K562 (cell line): ENCODE data around the gene PRDM1. TPM values are rescaled to one million over a fixed set of nuclear protein-coding genes. Genes with fewer than 3 reads are reported as not detected.

Source experiments
- ATAC-seq: fragments of 200-7000 bp; cut with Tn5 transposase; 3 replicates; pipeline ENCODE4 v1.9.1; 2020; ENCODE audit warnings: moderate library complexity
- BruUV-seq: library from RNA; stranded (reverse); fragments of 400-500 nt; replicated peaks from 2 replicates; lab custom pipeline; 2021; lab: Mats Ljungman, UMichigan
- CTCF ChIA-PET: fragments of 300-600 bp; formaldehyde crosslinking; extraction: SDS; loops from one replicate; lab custom pipeline; 2021; ENCODE audit warnings: low intra/inter-chr PET ratio; lab: Yijun Ruan, JAX
- POLR2A ChIA-PET: fragments of 300-600, 350-650 bp; sonication (Branson Sonifier 250); formaldehyde crosslinking; extraction: SDS; loops from one replicate; lab custom pipeline; 2021; ENCODE audit warnings: antibody characterized with exemption, inconsistent platforms; lab: Yijun Ruan, JAX
- DNase-seq, 4 experiments: peaks; one replicate each; pipeline versions ENCODE4 v3.0.0 to v3.0.0-alpha.2; 2011 to 2018; ENCODE audit warnings: low spot score in 3 of 4, mixed read lengths in 3 of 4; ENCODE audit errors: extremely low read depth in 1 of 4
- FAIRE-seq: peaks from 2 replicates; lab custom pipeline; 2011; peaks lifted over from hg19 to GRCh38; lab: Jason Lieb, UNC
- H2AFZ ChIP-seq: 2 replicates; pipeline ENCODE4 v1.6.0; 2011; ENCODE audit warnings: low read depth, low read length, control low read depth, inconsistent platforms
- H3K27ac ChIP-seq: fragments of 200-600 bp; 3 replicates; pipeline ENCODE4 v1.8.0; 2011; ENCODE audit warnings: low read depth, mild to moderate bottlenecking, control low read depth, inconsistent platforms, low read length, moderate library complexity, mixed read lengths; ENCODE audit errors: extremely low read depth
- H3K27me3 ChIP-seq, 2 experiments: fragments of 300-600 bp in 1 of 2; 2 replicates in 1 of 2; 3 replicates in 1 of 2; pipeline versions ENCODE4 v1.6.0 to v1.8.0; 2011; ENCODE audit warnings: inconsistent platforms in 2 of 2, low read length in 2 of 2, mild to moderate bottlenecking in 1 of 2, mixed read lengths in 1 of 2, moderate library complexity in 1 of 2; ENCODE audit not compliant: control insufficient read depth in 2 of 2, insufficient read depth in 2 of 2
- H3K36me3 ChIP-seq: fragments of 300-600 bp; 3 replicates; pipeline ENCODE4 v1.8.0; 2011; ENCODE audit warnings: mild to moderate bottlenecking, low read length, inconsistent platforms; ENCODE audit not compliant: control insufficient read depth, insufficient read depth
- H3K4me1 ChIP-seq, 2 experiments: fragments of 200-600 bp in 1 of 2; replicated peaks in 1 of 2; 2 replicates in 1 of 2; 3 replicates in 1 of 2; pipeline versions ENCODE4 v1.5.1 to v1.8.0; 2011; ENCODE audit warnings: inconsistent platforms in 2 of 2, low read length in 2 of 2, mild to moderate bottlenecking in 1 of 2, mixed read lengths in 1 of 2, moderate library complexity in 1 of 2; ENCODE audit not compliant: control insufficient read depth in 2 of 2, insufficient read depth in 2 of 2
- H3K4me2 ChIP-seq: 2 replicates; pipeline ENCODE4 v1.6.1; 2011; ENCODE audit warnings: low read length, control low read depth, inconsistent platforms, mixed read lengths; ENCODE audit not compliant: insufficient read depth
- H3K4me3 ChIP-seq: fragments of 200-600 bp; sonication (generic), shearing (Covaris generic); 2 replicates; pipeline ENCODE4 v1.5.1; 2016; ENCODE audit warnings: control low read depth, inconsistent platforms
- H3K79me2 ChIP-seq: fragments of 200-600 bp; 3 replicates; pipeline ENCODE4 v1.8.0; 2011; ENCODE audit warnings: low read length, inconsistent platforms; ENCODE audit not compliant: control insufficient read depth, insufficient read depth
- H3K9ac ChIP-seq, 2 experiments: 2 replicates each; pipeline versions ENCODE4 v1.6.0 to v1.6.1; 2011; ENCODE audit warnings: low read depth in 2 of 2, low read length in 2 of 2, control low read depth in 1 of 2, inconsistent platforms in 1 of 2, mild to moderate bottlenecking in 1 of 2, mixed read lengths in 1 of 2; ENCODE audit not compliant: insufficient read depth in 1 of 2
- H3K9me1 ChIP-seq: one replicate; pipeline ENCODE4 v1.6.0; 2011; ENCODE audit warnings: inconsistent platforms, mild to moderate bottlenecking, low read length, moderate library complexity; ENCODE audit not compliant: control insufficient read depth, insufficient read depth
- H3K9me3 ChIP-seq: replicated peaks from 2 replicates; pipeline ENCODE4 v1.5.1; 2011; ENCODE audit warnings: low read depth, low read length, inconsistent platforms; ENCODE audit not compliant: control insufficient read depth, insufficient read depth
- H4K20me1 ChIP-seq: replicated peaks from 2 replicates; pipeline ENCODE4 v1.6.1; 2011; ENCODE audit warnings: low read length, inconsistent platforms, mixed read lengths; ENCODE audit not compliant: control insufficient read depth, insufficient read depth
- CREM ChIP-seq: IDR thresholded peaks from 2 replicates; pipeline ENCODE4 v1.6.1; 2014; ENCODE audit warnings: antibody characterized with exemption, low read depth
- ETV5 ChIP-seq: sonication (generic); formaldehyde crosslinking; IDR thresholded peaks from 2 replicates; pipeline ENCODE4 v1.4.0; 2020; ENCODE audit warnings: low read depth, mild to moderate bottlenecking, missing genetic modification reagents
- FOSL1 ChIP-seq: fragments of 200-800 bp; sonication (Bioruptor generic); conservative IDR thresholded peaks from 2 replicates; pipeline ENCODE4 v1.6.1; 2016; ENCODE audit warnings: missing genetic modification characterization, missing compliant biosample characterization
- KHSRP ChIP-seq: fragments of 450-650 bp; IDR thresholded peaks from 2 replicates; pipeline ENCODE4 v1.6.1; 2017
- MCM3 ChIP-seq: fragments of 450-650 bp; IDR thresholded peaks from 2 replicates; pipeline ENCODE4 v1.6.1; 2016
- PHF21A ChIP-seq: fragments of 450-650 bp; IDR thresholded peaks from 2 replicates; pipeline ENCODE4 v1.6.1; 2017; ENCODE audit warnings: low read depth, borderline replicate concordance
- RBM17 ChIP-seq: fragments of 200-400 bp; formaldehyde crosslinking; IDR thresholded peaks from 2 replicates; pipeline ENCODE4 v1.6.1; 2017; ENCODE audit warnings: low read depth, mild to moderate bottlenecking, low read length, borderline replicate concordance
- RUNX1 ChIP-seq: sonication (generic); IDR thresholded peaks from 2 replicates; pipeline ENCODE4 v1.6.1; 2016; ENCODE audit warnings: antibody characterized with exemption, low read depth
- ZFP36 ChIP-seq: fragments of 150-350 bp; IDR thresholded peaks from 2 replicates; pipeline ENCODE4 v1.6.1; 2018; ENCODE audit warnings: low read length, low read depth; ENCODE audit not compliant: partially characterized antibody
- ZNF133 ChIP-seq: fragments of 250-450 bp; sonication (Bioruptor Pico); IDR thresholded peaks from 2 replicates; pipeline ENCODE4 v1.4.0; 2020; ENCODE audit warnings: mild to moderate bottlenecking
- ZNF24 ChIP-seq: fragments of 450-650 bp; IDR thresholded peaks from 2 replicates; pipeline ENCODE4 v1.6.1; 2016
- ZNF263 ChIP-seq: sonication (generic); formaldehyde crosslinking; IDR thresholded peaks from 2 replicates; pipeline ENCODE4 v1.8.0; 2022; ENCODE audit warnings: mild to moderate bottlenecking, missing genetic modification reagents, borderline replicate concordance
- ZNF644 ChIP-seq: fragments of 200-800 bp; sonication (Bioruptor generic); IDR thresholded peaks from 2 replicates; pipeline ENCODE4 v1.6.1; 2016; ENCODE audit warnings: low read depth, missing genetic modification characterization, missing compliant biosample characterization
- WGBS: fragments of 100-300 bp; shearing (Covaris generic); methylation state at CpG from one replicate; pipeline ENCODE4 v1.1.6; 2016; ENCODE audit warnings: low coverage, mixed read lengths; ENCODE audit not compliant: insufficient coverage; ENCODE audit errors: missing lambda C conversion rate; 5-methylcytosine and 5-hydroxymethylcytosine counted together
- in situ Hi-C: fragments of 300-500 bp; cut with MboI; formaldehyde crosslinking; loops from 4 replicates; pipeline ENCODE4 v1.15.0; 2018; ENCODE audit warnings: inconsistent platforms, mixed read lengths
- intact Hi-C: fragments of 100-400 bp; cut with micrococcal nuclease; formaldehyde crosslinking; loops from 2 replicates; pipeline ENCODE4 v1.14.2; 2022
- polyA plus RNA-seq, 8 experiments: library from polyadenylated mRNA; depleted of rRNA in 4 of 8; stranded (reverse) in 5 of 8; unstranded in 3 of 8; fragments of >200 nt; fragmentation: Nextera tagmentation in 2 of 8; fragmentation: Illumina TruSeq in 1 of 8; extraction: Ambion mirVana in 2 of 8; extraction: Trizol in 1 of 8; gene quantifications; 2 replicates each; pipeline versions ENCODE4 v1.2.1 to v1.2.3, GENCODE V29; 2011 to 2014; ENCODE audit warnings: inconsistent platforms in 1 of 8, missing spikeins in 1 of 8
- total RNA-seq, 7 experiments: library from RNA; depleted of rRNA in 6 of 7; stranded (reverse); fragments of >200 nt in 6 of 7; fragmentation: Illumina TruSeq in 2 of 7; extraction: Trizol in 2 of 7; gene quantifications; 2 replicates each; pipeline versions ENCODE4 v1.2.1 to v1.2.3, GENCODE V29; 2011 to 2021; ENCODE audit warnings: low replicate concordance in 1 of 7
- TF ChIP-seq, protein P1 (sequence below): sonication (generic); formaldehyde crosslinking; IDR thresholded peaks from 2 replicates; pipeline ENCODE4 v1.8.1; 2022; ENCODE audit warnings: missing genetic modification reagents
- TF ChIP-seq, protein P2 (sequence below), 2 experiments: fragments of 200-800 bp in 1 of 2; sonication (Bioruptor generic) in 1 of 2; sonication (generic) in 1 of 2; formaldehyde crosslinking in 1 of 2; IDR thresholded peaks in 1 of 2; conservative IDR thresholded peaks in 1 of 2; 2 replicates each; pipeline versions ENCODE4 v1.5.0 to v1.6.1; 2016 to 2020; ENCODE audit warnings: missing compliant biosample characterization in 1 of 2, missing genetic modification characterization in 1 of 2, missing genetic modification reagents in 1 of 2

The PRDM1 gene
- total and polyA plus RNA-seq, 9 of the 15 experiments (the other 6 are each of a cell fraction or from before 2014, with no cell fraction given), result 0.09 to 0.89 (median 0.27) TPM

DNA sequence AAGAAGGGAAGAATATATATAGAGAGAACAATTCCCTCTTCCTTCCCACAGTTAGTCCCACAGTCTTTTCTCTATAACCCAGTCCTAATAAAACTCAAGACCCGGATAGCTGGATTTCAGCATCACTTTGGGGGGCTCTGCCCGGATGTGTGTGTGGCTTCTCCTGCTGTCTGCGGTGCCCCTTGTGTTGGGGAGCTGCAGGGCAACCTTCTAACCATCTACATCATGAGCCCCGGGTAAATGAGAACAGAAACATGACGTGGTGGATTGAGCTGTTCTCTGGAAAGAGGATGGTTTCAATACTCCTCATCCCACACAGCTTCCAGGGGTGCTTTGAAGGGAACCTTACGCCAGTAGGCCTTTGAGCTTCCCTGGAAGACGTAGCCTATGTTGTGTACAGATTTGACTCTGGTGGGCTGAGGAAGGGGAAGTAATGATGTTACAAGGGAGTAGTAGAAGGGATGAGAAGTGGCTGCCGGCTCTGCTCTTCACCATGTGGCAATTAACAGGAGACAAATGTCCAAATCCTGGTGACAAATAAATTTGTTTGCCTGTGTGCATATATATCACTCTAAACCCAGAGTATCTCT lies 13.5 kb upstream of the PRDM1 start:
- BruUV-seq, result no TSS peak
- H3K9ac ChIP-seq, result no peak overlapping the region
- no peak overlapping the region for H3K4me2 ChIP-seq
- peaks cover 0 to 6% of the 10 kb centered on the region in 2 experiments; a peak in 2 of 5 replicates for H3K4me1 ChIP-seq
- no peak for TF ChIP-seq KHSRP
- TF ChIP-seq, all 486 proteins: peak for 0
- no peak for FAIRE-seq
- ChIA-PET CTCF (no interaction called here), POLR2A (interaction anchor here (0.7 kb wide), 1 partner anchor 560 kb away, joined by 3 read pairs; no protein-coding TSS in a partner anchor)
- H3K9me1 ChIP-seq, result no peaks in the 10 kb centered on the region
- no peak for DNase-seq
- ATAC-seq, result no peak
- H3K27ac ChIP-seq, result no peak overlapping the region
- no peaks in the 10 kb centered on the region for H3K79me2 ChIP-seq
- in situ Hi-C loops (no loop called here), intact Hi-C loops (no loop called here)
- 21% methylated on average over 8 of the region's 8 CpGs for WGBS
- H3K36me3 ChIP-seq, result no peaks in the 10 kb centered on the region
- H4K20me1 ChIP-seq, result no peaks in the 10 kb centered on the region
- no peaks in the 10 kb centered on the region for H3K9me3 ChIP-seq
- H3K27me3 ChIP-seq, result no peaks in the 10 kb centered on the region
- no peak overlapping the region for H2AFZ ChIP-seq
- H3K4me3 ChIP-seq, result no peak overlapping the region

GRCh38 chr6:106074146-106074545 lies 12.0 kb upstream of the PRDM1 start:
- Histone ChIP-seq H3K27me3 (no peaks in the 10 kb centered on the region), H4K20me1 (no peaks in the 10 kb centered on the region), H3K9me3 (no peaks in the 10 kb centered on the region), H3K4me1 (peaks cover 0 to 14% of the 10 kb centered on the region in 2 experiments; a peak in 3 of 5 replicates), H2AFZ (no peak overlapping the region), H3K79me2 (no peaks in the 10 kb centered on the region), H3K9me1 (no peaks in the 10 kb centered on the region), H3K36me3 (no peaks in the 10 kb centered on the region), H3K4me3 (no peak overlapping the region), H3K27ac (no peak overlapping the region), H3K4me2 (no peak overlapping the region), H3K9ac (no peak overlapping the region)
- intact Hi-C loops (no loop called here), in situ Hi-C loops (no loop called here)
- no peak for ATAC-seq
- ChIA-PET CTCF (no interaction called here), POLR2A (no interaction called here)
- 66% methylated on average over 3 of the region's 3 CpGs for WGBS
- no peak for DNase-seq
- no TSS peak for BruUV-seq
- FAIRE-seq, result no peak
- no peak for TF ChIP-seq ZNF24
- TF ChIP-seq, protein P1, sequence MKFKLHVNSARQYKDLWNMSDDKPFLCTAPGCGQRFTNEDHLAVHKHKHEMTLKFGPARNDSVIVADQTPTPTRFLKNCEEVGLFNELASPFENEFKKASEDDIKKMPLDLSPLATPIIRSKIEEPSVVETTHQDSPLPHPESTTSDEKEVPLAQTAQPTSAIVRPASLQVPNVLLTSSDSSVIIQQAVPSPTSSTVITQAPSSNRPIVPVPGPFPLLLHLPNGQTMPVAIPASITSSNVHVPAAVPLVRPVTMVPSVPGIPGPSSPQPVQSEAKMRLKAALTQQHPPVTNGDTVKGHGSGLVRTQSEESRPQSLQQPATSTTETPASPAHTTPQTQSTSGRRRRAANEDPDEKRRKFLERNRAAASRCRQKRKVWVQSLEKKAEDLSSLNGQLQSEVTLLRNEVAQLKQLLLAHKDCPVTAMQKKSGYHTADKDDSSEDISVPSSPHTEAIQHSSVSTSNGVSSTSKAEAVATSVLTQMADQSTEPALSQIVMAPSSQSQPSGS (CRISPR knock-in tag), result no peak
- TF ChIP-seq FOSL1 (tag), result no peak
- TF ChIP-seq RUNX1, result no peak
- TF ChIP-seq MCM3, result no peak
- no peak for TF ChIP-seq ZFP36
- no peak for TF ChIP-seq ZNF644 (tag)
- TF ChIP-seq, protein P2, sequence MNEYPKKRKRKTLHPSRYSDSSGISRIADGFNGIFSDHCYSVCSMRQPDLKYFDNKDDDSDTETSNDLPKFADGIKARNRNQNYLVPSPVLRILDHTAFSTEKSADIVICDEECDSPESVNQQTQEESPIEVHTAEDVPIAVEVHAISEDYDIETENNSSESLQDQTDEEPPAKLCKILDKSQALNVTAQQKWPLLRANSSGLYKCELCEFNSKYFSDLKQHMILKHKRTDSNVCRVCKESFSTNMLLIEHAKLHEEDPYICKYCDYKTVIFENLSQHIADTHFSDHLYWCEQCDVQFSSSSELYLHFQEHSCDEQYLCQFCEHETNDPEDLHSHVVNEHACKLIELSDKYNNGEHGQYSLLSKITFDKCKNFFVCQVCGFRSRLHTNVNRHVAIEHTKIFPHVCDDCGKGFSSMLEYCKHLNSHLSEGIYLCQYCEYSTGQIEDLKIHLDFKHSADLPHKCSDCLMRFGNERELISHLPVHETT (CRISPR knock-in tag; conservative IDR thresholded peaks at IDR 0.05 in 1 of 2, IDR thresholded peaks at IDR 0.05 in 1 of 2), result no peak
- no peak for TF ChIP-seq ZNF133 (CRISPR knock-in tag)
- TF ChIP-seq RBM17, result no peak
- no peak for TF ChIP-seq ZNF263 (CRISPR knock-in tag)
- TF ChIP-seq ETV5, result no peak
- TF ChIP-seq PHF21A, result no peak
- TF ChIP-seq CREM, result no peak
